HG03159 (cell line): Measurements from ENCODE around the gene LRRC8B.
"Not testable (repeated sequence)": the region's sequence is repeated elsewhere in the genome, so short reads cannot be mapped to it uniquely, and the experiment has no call there.

Experiments used
- ATAC-seq: cut with Tn5 transposase; IDR thresholded peaks from one replicate; pipeline ENCODE4 v1.9.1; 2021; ENCODE audit warnings: mild to moderate bottlenecking, moderate library complexity; ENCODE audit not compliant: unreplicated experiment

LRRC8B gene

DNA sequence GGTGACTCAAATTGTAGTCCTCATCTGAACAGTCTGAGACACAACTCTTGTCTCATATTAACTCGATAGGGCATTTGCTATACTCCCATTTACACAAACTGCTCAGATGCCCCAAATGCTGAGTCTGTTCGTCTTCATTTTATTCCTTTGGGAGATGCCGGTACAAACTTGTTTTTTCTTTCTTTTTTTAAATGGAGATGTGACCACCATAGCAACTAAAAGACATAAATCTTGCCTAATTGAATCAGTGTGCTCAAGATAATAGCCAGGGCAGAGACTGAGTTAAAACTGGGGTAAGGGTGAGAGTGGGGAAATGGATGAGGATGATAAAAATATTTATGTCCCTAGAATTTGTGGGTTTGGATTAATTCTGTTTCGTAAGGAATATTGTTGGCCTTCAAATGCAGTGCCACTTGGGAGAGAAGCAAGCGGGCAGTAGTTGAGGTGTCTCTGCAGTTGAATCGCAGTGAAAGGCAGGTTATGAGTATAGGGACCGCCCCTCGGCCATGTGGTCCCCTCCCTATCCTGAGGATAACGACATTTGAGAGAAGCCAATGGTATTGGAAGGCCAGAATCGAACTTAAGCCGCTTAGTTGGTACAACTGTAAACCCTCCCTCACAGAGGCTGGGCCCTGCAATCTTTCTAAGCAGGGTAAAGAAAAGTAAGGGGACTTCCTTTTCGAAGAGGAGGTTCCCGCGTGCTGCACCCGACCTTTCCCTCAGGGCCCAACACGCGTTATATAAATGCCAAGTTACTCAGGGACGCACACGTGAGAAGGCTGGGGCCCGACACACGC, 859 bp upstream of the LRRC8B start:
- peak; percentile 27 for ATAC-seq

- peak; percentile 18 for ATAC-seq
Observed at GRCh38 chr1:89525169-89525855, 683 bp downstream of the LRRC8B start.

- no peak for ATAC-seq
Observed at GRCh38 chr1:89527256-89527655, 2.6 kb downstream of the LRRC8B start.

DNA sequence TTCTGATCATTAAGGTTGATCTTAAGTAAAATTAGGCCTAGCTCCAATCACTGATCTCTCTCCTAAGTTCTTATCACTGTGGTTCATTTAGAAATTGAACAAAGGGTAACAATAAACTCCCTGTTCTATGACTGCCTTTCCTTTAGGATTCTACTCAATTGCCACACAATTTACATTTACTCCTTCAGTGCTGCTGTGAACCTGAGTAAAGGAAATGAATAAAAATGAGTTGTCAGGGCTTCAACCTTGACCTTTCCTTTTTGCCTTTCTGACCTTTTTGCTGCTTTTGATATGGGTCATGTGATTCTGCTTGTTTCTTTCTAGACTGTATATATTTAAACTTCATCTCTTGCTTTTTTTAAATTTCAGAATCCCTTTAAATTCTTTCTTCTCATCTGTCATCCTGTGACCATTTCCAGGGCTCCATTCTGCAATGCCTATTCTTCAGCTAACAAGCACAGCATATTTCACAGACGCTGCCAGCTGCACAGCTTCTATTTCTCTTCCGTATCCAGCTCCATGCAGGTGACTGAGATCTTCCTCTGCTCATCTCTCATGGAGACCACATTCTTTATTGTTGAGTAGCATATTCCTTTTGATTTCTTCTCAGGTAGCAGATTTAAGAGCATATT, 3.2 kb downstream of the LRRC8B start:
- ATAC-seq, result no peak

DNA sequence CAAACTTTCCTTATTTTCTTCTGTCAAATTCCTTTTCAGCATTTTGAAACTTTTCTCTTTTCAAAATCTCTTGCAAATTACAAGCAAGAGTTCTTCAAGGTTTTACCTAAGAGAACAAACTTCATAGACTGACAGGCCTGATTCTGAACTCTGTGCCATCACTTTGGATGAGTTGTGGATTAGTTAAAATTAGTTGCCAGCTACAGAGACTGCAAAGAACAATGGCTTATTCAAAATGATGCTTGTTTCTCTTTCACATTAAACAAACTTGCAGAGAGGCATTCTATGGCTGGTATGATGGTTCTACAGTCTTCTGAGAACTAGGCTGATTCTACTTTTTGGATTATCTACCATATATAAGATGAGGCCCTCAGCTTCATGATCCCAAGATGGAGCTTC, 3.8 kb downstream of the LRRC8B start:
- ATAC-seq, result no peak

DNA sequence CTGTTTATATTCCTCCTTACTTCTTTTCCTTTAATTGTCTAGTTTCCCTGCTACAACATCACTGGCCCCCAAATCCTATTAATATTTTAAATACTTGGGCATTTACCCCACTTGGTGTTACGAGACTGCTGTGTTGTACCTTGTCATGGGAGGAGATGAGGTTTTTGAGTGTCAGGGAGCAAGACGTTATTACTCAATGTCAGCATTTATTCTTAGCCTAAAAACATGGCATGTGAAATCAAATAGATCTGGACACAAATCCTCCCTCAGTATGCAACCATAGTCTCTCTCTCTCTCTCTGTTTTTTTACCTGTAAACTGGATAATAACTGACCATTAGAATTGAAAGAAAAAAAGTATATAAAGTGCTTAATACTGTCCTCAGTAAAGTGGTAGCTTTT, 4.6 kb downstream of the LRRC8B start:
- no peak for ATAC-seq

- ATAC-seq, result no peak
Observed at GRCh38 chr1:89530444-89531089, 5.9 kb downstream of the LRRC8B start.

- ATAC-seq, result no peak
Observed at GRCh38 chr1:89531480-89532139, 7.0 kb downstream of the LRRC8B start.

GRCh38 chr1:89532228-89532627, 7.6 kb downstream of the LRRC8B start:
- no peak for ATAC-seq

GRCh38 chr1:89532866-89533265, 8.2 kb downstream of the LRRC8B start:
- ATAC-seq, result no peak

DNA sequence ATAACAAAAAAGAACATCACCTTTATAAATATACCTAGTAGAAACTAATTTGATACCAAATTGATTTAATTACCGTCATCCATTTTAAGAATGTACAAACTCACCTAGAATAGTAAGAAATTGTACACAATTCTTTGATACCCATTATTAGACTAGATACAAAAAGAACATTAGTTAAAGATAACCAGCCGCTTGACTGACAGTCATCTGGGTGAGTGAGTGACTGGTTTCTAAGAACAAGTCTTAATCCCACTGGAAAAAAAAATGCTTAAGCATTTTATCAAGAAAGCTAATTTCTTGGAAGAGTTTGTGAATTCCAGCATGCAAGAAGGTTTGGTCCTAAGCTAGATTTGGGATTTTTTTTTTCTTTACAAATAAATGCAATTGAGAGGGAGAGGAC, 10.9 kb downstream of the LRRC8B start:
- ATAC-seq, result no peak

DNA sequence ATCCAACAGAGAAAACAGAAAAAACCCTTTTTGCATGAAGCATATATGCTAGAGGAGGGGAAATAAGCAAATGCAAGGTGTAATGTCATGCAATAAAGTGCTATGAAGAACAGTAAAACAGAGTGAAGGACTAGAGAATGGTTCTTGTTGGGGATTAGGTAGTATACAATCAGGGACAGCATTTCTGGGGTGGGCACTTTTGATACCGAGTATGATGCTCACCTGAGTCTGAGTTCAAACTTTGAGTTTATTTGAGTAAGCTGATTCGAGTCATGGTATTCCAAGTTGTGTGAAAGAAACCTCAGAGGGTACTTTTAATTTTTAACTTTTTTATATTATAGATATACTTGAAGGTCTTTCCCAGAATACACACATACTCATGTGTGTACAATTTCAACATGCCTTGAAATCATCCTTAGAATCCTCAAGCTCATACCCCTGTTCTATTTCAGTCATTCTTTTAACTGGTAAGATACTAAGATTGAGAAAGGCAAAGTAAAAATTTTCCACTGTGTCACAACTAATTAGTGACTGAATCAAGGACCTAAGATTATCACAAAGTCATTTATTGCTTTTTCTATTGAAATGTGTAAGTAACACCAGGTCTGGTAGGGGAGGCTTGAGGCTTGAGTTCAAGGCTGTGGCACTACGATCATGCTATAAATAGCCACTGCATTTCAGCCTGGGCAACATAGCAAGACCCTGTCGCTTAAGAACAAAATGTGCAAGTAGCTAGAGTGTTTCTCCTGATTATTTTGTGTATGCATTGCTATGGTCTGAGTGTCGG, 12.1 kb downstream of the LRRC8B start:
- no peak for ATAC-seq

DNA sequence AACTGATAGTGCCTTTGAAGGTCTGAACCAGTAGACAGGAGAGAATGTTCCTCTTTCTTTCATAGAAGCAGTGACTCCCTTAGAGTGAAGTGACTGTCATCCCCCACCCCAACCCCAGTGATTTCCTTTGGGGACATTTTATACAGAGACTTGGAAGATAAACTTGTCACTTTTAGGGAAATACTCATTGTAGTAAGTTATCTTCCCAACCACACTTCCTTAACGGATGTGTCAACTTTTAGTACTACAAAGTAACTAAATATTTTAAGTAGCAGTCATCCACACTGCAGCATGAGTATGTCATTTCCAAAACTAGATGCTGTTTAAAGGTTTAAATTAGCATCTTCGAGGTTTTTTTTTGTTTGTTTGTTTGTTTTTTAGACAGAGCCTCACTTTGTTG, 13.7 kb downstream of the LRRC8B start:
- ATAC-seq, result no peak

- no peak for ATAC-seq
Observed at GRCh38 chr1:89539128-89539527, 14.5 kb downstream of the LRRC8B start.

GRCh38 chr1:89540406-89540970, 15.9 kb downstream of the LRRC8B start:
- no peak for ATAC-seq

- no peak for ATAC-seq
Observed at GRCh38 chr1:89542345-89542744, 17.7 kb downstream of the LRRC8B start.

GRCh38 chr1:89543632-89544031, 19.0 kb downstream of the LRRC8B start:
- not testable (repeated sequence) for ATAC-seq

GRCh38 chr1:89545264-89546038, 20.8 kb downstream of the LRRC8B start:
- no peak for ATAC-seq
